H4 (cell line): ENCODE measurements around the gene GUCY2C. TPM values are rescaled to one million over a fixed set of nuclear protein-coding genes. Genes with fewer than 3 reads are reported as not detected.

Experiments
- DNase-seq: peaks from one replicate; pipeline ENCODE4 v3.0.0-alpha.2; 2015; ENCODE audit warnings: low spot score
- total RNA-seq: library from RNA; depleted of rRNA; stranded (reverse); fragments of >200 nt; shearing (Covaris generic); gene quantifications from 2 replicates; pipeline ENCODE4 v1.2.3, GENCODE V29; 2014

GUCY2C gene
- total RNA-seq, 1 experiment from 2014 or later = not detected

DNA sequence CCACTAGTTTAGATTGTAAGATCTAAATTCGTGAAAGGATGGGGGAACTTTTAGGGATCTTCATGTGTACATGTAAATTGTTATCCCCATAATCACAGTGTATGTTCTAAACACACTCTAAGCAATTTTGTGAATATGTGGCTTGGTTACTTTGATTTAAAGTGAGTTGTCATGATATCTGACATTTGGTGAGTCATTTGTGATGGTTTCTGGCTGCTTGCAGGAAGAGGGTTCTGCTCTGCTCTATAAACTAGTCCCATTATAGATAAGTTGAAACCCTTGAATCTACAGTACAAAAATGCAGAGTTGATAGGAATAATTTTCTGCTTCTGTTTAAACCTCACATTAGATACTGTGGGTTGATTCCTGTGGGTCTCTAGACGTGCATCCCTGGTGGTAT lies 14.8 kb downstream of the GUCY2C start:
- no peak for DNase-seq

- DNase-seq = no peak
Measured at GRCh38 chr12:14681190-14681589, 15.2 kb downstream of the GUCY2C start.

GRCh38 chr12:14678547-14679150 lies 17.8 kb downstream of the GUCY2C start:
- DNase-seq = no peak

DNA sequence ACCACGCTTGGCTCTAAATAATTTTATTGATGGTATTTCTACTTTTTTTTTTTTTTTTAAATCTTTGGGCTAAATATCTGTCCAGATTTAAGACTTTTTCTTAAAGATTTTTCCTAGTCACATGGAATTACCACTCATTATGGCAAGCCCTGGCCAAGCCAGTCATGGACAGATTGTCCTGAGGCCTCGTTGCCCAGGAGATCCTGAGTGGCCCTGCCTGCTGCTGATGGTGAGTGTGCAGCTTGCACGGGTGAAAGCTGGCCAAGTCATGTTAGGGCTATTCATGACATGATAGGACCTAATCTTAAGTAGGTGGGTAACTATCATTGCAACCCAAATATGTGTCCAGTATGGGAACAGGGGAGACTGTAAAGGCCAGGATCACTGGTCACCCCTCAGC lies 27.8 kb downstream of the GUCY2C start:
- no peak for DNase-seq

GRCh38 chr12:14665354-14666348 lies 30.7 kb downstream of the GUCY2C start:
- DNase-seq = peak; percentile 19

DNA sequence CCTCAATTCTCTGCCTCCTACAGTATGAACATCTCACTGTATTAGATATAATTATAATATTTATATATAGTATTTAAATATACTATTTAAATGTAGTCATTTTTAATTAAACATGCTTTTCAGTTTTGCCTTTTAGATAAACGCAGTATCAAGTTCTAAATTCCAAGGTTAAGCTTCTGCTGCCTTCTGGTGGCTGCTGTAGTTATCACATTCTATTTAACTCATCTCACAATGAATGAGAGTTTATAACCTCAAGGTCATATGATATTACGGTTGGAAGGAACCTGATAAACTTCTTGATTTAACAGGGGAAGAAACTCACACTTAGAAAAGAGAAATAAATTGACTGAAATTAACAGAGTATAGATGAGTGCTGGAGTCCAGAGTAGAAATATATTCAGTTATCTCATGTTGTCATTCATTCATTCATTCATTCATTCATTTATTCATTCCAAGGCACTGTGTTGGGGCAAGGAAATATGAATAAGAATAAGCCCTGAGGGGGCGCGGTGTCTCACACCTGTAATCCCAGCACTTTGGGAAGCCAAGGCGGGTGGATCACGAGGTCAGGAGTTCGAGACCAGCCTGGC lies 31.9 kb downstream of the GUCY2C start:
- peak; percentile 57 for DNase-seq

DNA sequence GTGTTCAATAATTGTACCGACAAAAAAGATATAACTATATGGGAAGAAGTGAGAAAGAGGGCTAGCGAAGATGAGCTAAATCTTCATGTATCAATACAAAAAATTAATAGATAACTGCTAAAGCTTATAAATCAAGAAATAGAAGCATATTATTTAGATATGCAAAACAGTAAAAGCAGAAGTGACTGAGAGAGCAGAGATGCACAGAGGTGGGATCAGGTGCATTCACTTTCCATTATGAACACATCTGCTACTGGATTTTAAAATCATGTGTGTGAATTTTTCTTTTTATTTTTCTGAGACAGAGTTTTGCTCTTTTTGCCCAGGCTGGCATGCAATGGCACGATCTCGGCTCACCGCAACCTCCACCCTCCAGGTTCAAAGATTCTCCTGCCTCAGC lies 33.4 kb downstream of the GUCY2C start:
- no peak for DNase-seq

- DNase-seq = no peak
Measured at GRCh38 chr12:14656846-14657245, 39.6 kb downstream of the GUCY2C start.

- DNase-seq = no peak
Measured at GRCh38 chr12:14655284-14655683, 41.1 kb downstream of the GUCY2C start.

DNA sequence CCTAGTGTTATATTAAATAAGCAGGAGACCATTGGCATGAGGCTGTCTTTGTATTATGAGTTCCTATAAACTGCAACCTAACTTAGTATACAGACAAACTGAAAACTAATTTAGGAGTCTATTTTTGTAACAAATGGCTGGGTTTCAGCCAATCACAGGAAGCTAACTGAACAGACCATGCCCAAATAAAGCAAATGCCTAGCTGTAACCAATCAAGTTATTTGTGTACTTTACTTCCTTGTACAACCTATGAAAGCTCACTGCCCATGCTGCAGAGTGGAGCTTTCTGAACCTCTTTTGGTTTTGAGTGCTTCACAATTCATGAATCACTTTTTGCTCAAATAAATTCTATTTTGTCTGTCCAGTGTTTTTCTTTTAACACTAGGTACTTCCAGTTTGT lies 41.6 kb downstream of the GUCY2C start:
- no peak for DNase-seq

- no peak for DNase-seq
Measured at GRCh38 chr12:14654416-14654815, 42.0 kb downstream of the GUCY2C start.

DNA sequence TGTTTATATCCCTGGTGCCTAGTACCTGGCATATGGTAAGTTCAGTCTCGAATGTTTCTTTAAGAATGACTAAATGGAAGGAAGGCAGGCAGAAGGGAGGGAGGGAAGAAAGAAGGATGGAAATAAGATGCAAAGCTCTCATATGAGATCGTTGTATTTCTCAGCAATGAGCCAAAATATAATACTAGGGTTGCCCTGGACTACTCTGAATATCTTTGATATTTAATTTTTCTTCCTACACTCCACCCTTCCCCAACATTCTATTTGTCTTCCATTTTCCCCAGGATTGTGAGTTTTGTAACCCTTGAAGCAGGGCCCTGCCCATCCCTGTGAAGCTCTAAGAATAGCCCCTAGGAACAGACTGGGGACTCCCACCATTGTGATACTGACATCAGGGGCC lies 43.9 kb downstream of the GUCY2C start:
- DNase-seq = no peak

DNA sequence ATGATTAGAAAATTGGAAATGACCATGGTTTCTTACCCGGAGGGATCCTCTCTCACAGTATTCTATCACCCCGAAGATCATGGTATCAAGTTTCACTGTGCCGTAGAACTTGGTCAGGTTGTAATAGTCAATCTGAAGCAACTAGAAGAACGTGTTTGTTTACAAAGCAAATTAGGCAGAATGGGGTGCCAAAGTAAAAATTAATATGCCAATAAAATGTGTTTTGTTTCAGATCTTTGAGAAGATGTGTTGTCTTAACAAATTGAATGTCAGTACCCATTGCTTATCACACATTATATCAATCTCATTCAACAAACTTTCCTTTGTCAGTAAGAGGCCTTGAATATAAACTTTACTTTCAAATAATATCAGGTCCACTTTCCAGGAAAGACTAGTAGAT lies 45.0 kb downstream of the GUCY2C start:
- DNase-seq = no peak

DNA sequence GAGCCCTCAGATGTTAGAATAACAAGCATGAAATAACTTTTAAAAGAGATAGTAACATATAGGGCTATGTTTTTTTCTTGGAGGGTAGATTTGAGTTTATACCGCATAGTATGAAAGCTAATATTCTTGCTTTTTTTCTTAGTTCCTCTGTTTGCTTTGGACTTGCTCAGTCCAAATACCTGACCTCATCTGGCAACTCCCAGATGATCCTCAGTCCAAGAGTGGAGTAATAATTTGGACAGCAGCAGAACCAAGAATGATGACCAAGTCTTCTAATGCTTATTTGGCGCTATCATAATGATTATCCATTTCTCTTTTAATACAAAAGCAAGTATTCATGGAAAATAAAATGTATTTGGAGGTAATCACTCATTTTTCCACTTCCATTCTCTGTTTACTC lies 45.6 kb downstream of the GUCY2C start:
- no peak for DNase-seq

- no peak for DNase-seq
Measured at GRCh38 chr12:14647028-14647750, 49.2 kb downstream of the GUCY2C start.

GRCh38 chr12:14643251-14643650 lies 53.1 kb downstream of the GUCY2C start:
- DNase-seq = no peak

DNA sequence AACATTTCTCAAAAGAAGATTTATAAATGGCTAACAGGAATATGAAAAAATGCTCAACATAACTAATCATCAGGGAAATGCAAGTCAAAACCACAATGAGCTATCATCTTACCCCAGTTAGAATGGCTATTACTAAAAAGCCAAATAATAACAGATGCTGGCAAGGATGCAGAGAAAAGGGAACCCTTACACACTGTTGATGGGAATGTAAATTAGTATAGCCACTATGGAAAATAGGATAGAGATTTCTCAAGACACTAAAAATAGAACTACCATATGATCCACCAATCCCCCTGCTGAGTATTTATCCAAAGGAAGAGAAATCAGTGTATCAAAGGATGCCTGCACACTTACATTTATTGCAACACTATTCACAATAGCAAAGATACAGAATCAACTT lies 58.3 kb downstream of the GUCY2C start:
- no peak for DNase-seq

GRCh38 chr12:14635776-14636175 lies 60.6 kb downstream of the GUCY2C start:
- no peak for DNase-seq

- DNase-seq = no peak
Measured at GRCh38 chr12:14630793-14631192, 65.6 kb downstream of the GUCY2C start.

DNA sequence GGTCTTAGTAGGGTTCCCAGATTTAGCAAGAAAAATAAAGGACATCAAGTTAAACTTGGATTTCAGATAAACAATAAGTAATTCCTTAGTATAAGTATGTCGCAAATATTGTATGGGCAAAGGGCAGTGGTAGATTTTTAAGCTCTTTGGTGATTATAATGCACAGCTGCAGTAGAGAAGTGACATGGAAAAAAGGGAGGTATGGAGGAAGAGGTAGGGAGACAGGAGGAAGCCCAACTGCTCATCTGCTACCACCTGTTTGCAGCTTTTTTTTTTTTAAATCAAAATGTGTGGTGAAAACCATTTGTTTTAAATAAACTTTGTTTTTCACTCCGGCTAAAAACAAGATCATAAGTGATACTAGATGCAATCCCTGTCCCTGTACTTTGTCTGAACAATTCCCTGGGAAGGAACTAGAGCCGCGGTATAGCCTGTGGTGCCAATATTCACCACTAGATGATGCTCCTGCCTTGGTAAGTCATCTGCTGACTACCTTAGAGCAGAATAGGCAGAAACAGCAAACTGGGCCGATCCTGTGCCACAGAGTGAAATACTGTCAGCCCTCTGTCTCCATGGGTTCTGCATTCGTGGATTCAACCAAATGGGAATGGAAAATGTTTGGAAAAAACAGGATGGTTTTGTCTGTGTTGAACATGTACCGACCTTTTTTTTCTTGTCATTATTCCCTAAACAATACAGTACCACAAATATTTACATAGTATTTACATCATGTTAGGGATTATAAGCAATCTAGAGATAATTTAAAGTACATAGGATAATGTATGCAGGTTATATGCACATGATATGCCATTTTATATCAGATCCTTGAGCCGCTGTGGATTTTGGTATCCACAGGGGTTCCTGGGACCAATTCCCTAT lies 66.3 kb downstream of the GUCY2C start:
- DNase-seq = peak; percentile 71

GRCh38 chr12:14628771-14629170 lies 67.6 kb downstream of the GUCY2C start:
- no peak for DNase-seq
